GM19372 (cell line): Measurements from ENCODE around the gene VPS51.

Experiments used
- ATAC-seq: cut with Tn5 transposase; IDR thresholded peaks from one replicate; pipeline ENCODE4 v1.9.1; 2021; ENCODE audit warnings: mild to moderate bottlenecking, low read depth, moderate library complexity; ENCODE audit not compliant: unreplicated experiment

The VPS51 gene

DNA sequence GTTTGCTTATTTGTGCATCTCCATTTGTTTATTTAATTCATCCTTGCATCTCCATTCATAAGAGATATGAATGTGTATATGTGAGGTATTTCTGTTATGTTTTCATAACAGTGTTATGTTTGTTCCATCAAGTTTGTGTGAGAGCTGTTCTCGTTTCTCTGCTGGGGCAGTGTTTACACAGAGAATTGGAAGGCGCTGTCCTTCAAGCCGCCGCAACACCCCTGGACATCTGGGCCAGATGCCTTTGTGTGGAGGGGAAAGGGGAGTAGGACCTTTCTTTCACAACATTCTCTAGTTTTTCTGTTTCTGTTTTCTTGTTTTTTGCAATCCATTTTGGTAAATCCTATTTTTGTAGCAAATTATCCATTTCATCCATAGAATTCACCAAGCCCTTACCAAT lies 8.6 kb downstream of the VPS51 start:
- no peak for ATAC-seq

- no peak for ATAC-seq
Measured at GRCh38 chr11:65107078-65107477, 11.1 kb downstream of the VPS51 start.

DNA sequence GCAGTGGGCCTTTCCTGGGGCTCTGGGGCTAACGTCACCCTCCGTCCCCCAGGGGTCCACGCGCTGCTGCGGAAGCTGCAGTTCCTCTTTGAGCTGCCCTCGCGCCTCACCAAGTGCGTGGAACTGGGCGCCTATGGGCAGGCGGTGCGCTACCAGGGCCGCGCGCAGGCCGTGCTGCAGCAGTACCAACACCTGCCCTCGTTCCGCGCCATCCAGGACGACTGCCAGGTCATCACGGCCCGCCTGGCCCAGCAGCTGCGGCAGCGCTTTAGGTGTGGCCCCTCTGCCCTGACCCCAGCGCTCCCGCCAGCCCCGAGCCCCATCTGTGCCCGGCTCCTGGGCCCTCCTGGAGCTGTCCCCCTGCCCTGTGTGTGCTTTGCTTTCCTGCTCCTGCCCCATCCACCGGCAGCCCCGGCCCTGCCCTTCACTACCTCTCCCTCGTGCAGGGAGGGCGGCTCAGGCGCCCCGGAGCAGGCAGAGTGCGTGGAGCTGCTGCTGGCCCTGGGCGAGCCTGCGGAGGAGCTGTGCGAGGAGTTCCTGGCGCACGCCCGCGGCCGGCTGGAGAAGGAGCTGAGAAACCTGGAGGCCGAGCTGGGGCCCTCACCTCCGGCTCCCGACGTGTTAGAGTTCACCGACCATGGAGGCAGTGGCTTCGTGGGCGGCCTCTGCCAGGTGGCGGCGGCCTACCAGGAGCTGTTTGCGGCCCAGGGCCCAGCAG lies 11.9 kb downstream of the VPS51 start:
- no peak for ATAC-seq

- no peak for ATAC-seq
Measured at GRCh38 chr11:65108469-65109123, 12.6 kb downstream of the VPS51 start.

GRCh38 chr11:65109231-65110198 lies 13.5 kb downstream of the VPS51 start:
- ATAC-seq: no peak

DNA sequence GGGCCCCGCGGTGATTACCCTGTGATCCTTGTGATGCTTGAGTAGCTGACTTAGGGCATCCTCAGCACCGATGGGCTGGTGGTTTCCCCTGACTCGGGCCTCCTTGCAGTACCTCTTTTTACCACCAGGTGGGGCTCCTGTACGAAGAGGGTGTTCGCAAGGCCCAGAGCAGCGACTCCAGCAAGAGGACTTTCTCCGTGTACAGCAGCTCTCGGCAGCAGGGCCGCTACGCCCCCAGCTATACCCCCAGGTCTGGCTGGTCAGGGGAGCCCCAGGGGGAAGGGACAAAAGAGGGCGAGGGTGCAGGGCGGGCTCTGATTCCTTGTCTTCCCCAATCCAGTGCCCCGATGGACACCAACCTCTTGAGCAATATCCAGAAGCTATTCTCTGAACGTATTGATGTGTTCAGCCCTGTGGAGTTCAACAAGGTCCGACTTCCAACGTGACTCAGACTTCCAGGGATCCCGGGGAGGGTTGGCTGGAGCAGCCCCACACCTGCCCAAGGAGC lies 14.4 kb downstream of the VPS51 start:
- ATAC-seq: no peak

DNA sequence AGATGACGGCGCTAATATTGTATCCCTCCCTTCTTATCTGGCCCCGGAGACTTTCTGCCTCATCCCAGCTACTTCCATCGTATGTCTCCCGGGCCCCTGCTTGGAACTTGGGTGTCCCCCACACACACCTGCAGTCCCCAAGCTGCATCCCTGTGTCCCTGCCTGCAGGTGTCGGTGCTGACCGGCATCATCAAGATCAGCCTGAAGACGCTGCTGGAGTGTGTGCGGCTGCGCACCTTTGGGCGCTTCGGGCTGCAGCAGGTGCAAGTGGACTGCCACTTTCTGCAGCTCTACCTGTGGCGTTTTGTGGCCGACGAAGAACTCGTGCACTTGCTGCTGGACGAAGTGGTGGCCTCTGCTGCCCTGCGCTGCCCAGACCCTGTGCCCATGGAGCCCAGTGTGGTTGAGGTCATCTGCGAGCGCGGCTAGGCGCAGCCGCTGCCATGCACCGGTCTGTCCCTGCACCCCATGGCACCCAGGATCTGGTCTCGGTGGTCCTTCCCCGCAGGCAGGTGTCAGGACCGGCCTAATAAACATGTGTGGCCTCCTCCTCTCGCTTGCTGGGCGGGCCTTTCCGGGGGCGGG lies 15.2 kb downstream of the VPS51 start:
- ATAC-seq: no peak

DNA sequence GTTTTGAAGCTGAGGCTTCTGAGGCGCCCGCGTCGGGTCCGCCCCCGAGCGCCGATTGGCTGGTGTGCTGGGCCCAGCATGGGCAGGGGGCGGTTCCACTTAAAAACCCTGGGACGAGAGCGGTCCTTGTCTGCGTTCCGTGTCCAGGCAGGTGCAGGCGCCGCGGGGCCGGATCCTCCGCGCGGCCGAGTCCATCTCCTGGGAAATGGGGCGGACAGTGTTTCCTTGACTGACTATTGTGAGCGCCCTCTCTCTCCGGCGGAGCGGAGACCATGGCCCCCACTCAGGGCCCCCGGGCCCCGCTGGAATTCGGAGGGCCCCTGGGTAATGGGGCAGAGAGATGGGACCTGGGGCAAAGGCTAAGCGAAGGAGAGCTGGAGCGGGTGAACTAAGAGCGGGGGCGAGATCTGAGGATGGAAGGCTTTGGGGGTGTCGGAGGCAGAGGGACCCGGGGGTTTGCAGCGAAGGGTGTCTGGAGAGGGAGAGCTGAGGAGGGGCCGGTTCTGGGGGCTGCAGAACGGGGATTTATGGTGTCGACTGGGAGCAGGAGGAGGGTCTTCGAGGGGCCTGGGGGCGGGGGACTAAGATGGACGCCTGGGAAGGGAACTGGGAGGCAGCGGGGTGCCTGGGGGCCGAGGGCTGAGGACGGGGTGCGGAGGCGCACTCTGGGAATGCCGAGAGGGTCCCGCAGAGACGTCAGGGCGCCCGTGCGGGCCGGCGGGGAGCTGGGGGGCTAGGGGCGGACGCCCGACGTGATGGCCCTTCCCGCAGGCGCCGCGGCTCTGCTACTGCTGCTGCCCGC lies 15.9 kb downstream of the VPS51 start, which contains the start of gene TM7SF2:
Gene TM7SF2 (plus strand): TSS at position 129 of the 802 bp plus-strand sequence. CDS start 144 bp downstream, at position 273.
- ATAC-seq: peak; percentile 62

DNA sequence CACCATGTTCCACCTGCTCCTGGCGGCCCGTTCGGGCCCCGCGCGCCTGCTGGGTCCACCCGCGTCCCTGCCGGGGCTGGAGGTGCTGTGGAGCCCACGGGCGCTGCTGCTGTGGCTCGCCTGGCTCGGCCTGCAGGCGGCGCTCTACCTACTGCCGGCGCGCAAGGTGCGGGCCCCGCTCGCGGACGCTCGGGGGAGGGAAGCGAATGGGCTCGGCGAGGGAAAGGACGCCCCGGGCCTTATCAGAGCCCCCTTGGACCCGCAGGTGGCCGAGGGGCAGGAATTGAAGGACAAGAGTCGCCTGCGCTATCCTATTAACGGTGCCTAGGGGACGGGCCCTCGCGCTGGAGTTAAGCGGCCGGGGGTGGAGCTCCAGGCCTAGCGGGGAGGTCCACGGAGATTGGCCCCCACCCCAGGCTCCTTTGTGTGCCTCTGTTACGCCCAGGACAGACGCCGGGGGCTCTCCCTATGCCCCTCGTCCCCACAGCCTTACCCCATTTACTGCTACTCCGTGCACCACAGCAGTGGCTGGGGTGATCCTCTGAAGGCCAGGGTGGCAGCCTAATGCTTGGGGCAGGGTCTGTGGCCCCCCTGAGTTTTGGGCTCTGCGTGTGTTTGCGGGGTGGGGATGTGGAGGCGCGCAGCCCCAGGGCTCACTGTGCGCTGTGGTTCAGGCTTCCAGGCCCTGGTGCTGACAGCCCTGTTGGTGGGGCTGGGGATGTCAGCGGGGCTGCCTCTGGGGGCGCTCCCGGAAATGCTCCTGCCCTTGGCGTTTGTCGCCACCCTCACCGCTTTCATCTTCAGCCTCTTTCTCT lies 16.7 kb downstream of the VPS51 start:
- ATAC-seq: no peak

DNA sequence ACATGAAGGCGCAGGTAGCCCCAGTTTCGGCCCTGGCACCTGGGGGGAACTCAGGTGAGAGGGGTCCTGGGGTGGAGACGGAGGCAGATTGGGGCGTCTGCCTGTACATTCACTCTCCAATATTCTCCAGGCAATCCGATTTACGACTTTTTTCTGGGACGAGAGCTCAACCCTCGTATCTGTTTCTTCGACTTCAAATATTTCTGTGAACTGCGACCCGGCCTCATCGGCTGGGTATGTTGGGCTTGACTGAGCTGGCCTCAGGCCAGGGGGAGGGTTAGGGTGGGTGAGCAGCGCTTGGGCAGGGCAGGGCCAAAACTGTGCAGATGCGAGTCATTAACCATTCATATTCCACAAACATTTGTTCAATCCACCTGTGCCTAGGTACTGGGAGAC lies 17.3 kb downstream of the VPS51 start:
- no peak for ATAC-seq

DNA sequence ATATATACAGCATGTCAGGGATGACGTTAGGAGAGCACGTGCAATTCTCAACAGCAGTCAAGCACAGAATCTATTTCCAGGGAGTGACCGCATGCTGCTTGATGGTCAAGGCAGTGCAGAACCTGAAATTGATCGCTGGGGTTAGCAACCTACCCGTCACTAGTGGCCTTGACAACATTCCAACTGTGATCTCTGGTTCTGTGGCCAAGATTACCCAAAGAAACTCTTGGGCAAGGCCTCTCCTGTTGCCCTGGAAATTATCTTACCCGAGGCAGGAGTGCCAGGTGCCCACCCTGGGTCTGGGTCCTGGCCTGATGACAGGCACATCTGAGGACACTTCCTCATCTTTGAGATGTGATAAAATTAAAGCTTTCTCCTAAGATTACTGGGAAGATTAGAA lies 17.8 kb downstream of the VPS51 start:
- ATAC-seq: no peak

GRCh38 chr11:65114538-65115171 lies 18.6 kb downstream of the VPS51 start:
- no peak for ATAC-seq

DNA sequence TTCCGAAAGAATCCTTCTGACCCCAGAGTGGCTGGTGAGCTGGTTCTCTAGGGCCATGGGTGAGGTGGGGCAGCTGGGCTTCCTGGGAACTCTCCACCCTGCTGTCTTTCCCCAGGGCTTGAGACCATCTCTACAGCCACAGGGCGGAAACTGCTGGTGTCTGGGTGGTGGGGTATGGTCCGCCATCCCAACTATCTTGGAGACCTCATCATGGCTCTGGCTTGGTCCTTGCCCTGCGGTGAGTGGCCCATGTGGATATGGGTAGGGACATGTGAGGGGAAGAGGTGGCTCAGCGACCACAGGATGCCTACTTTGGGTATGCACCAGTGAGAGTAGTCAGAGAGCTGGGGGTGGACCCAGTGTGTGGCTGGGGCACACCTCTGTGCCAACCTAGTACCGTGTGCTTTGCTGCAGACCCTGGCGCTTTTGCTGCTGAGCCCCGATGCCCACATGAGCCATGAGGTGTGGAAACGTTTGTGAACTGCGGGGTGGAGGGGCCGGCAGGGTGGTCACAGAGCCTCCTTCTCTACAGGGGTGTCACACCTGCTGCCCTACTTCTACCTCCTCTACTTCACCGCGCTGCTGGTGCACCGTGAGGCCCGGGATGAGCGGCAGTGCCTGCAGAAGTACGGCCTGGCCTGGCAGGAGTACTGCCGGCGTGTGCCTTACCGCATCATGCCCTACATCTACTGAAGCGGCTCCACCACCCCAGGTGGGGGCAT lies 19.5 kb downstream of the VPS51 start:
- no peak for ATAC-seq

DNA sequence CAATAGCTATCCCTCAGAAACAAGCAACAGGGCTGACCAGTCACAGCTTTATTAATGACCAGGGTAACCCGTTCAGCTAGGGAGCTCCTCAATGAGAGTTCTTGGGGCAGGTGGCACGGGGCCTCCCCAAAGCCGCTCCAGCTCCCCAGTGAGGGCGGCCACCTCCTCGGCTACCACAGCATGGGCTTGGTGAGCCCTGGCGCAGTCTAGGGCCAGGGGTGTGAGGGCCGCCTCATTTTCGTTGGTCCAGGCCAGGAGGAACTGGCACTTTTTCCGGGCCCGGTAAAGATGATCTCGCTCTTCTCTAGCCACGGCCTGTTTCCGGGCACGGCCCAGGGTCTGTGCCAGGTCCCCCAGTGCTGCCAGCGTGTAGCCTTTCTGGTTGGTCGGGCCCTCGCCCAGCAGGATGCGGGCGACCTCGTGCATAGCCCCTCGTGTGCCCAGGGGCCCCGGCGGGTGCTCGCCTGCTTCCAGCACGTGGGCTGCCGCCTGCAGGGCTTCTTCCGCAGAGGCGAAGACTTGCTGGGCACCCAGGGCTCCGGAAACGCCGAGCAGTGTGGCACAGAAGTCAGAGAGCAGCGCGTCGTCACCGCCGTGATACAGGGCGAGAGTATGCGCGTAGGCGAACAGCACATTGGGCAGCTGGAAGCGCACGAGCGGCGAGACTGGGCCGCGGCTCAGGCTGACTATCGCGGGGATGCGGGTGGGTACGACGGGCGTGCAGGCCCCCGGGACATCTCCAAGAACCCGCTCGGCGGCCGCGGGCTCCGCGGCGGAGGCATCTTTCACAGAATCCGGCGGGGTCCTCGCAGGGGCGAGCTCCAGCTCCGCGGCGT lies 20.6 kb downstream of the VPS51 start:
- ATAC-seq: no peak

GRCh38 chr11:65117206-65118096 lies 21.4 kb downstream of the VPS51 start, which contains the start of gene ZNHIT2:
Gene ZNHIT2, minus strand, starts transcription at chr11:65117701. Its CDS starts 48 bp downstream, at chr11:65117653.
- ATAC-seq: peak; percentile 61
